NCI-H2227 (cell line): Measurements from ENCODE around the gene AKAP1.
A peak's percentile ranks its signal among the peaks of the same experiment; 100 is the strongest.

Experiments
- DNase-seq: peaks from one replicate; lab custom pipeline; 2025; ENCODE audit not compliant: unreplicated experiment; lab: John Stamatoyannopoulos, UW

The AKAP1 gene, protein sequence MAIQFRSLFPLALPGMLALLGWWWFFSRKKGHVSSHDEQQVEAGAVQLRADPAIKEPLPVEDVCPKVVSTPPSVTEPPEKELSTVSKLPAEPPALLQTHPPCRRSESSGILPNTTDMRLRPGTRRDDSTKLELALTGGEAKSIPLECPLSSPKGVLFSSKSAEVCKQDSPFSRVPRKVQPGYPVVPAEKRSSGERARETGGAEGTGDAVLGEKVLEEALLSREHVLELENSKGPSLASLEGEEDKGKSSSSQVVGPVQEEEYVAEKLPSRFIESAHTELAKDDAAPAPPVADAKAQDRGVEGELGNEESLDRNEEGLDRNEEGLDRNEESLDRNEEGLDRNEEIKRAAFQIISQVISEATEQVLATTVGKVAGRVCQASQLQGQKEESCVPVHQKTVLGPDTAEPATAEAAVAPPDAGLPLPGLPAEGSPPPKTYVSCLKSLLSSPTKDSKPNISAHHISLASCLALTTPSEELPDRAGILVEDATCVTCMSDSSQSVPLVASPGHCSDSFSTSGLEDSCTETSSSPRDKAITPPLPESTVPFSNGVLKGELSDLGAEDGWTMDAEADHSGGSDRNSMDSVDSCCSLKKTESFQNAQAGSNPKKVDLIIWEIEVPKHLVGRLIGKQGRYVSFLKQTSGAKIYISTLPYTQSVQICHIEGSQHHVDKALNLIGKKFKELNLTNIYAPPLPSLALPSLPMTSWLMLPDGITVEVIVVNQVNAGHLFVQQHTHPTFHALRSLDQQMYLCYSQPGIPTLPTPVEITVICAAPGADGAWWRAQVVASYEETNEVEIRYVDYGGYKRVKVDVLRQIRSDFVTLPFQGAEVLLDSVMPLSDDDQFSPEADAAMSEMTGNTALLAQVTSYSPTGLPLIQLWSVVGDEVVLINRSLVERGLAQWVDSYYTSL

GRCh38 chr17:57084802-57085447 lies at the start of gene AKAP1:
Gene AKAP1, plus strand, starts transcription at chr17:57085246. Its CDS starts 20,219 bp downstream, at chr17:57105465.
- peak; percentile 99 for DNase-seq

DNA sequence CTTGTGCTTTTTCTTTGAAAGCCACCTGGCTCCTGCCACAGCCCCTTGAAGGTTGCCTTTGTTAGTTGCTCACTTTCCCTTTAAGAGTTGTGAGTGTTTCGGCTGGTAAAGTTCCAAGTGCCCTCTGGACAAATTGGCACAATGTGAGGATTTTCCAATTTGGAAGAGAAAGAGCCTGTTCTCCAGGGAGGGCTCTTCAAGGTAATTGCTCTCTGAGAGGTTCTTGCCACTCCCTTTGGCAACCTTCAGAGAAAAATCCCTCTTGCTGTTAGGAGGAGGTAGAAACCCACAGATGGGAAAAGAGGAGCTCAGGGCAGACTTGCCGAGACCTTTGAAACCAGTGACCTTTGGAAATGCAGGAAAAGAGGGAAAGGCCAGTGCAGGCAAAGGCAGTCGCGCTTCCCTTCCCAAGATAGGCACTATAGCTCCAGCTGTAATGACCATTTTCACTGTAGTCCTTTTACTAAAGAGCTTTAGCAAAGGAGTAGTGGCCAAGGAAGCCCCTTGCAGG lies 49.0 kb upstream of the AKAP1 start:
- DNase-seq: peak; percentile 77

DNA sequence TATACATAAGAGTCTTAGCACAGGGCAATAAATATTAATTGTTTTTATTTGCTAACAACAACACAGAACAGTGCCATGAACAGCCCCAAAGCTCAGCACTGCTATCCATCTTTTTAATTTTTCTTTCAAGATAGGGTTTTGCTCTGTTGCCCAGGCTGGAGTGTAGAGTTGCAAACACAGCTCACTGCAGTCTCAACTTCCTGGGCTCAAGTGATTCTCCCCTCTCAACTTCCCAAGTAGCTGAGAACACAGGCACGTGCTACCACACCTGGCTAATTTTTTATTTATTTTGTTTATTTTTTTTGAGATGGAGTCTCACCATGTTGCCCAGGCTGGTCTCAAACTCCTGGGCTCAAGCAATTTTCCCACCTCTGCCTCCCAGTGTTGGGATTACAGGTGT lies 47.6 kb upstream of the AKAP1 start:
- no peak for DNase-seq

DNA sequence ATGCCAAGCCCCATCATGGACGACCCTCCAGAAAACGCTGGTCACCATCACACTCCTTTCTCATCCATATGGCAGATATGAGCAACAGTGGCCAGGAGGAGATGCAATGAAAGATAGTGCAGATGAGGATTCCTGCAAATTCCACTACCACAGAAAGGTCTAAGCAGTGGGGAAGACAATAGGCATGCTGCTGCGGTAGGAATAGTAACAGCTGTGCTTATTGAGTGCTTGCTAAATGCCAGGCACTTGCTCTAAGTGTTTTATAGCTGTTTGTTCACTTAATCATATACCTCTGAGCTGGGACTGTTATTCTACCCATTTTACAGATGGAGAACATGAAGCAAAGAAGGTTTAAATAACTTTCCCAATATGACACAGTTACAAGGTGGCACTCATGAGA lies 46.6 kb upstream of the AKAP1 start:
- no peak for DNase-seq

GRCh38 chr17:57040571-57040970 lies 44.5 kb upstream of the AKAP1 start:
- DNase-seq: no peak

DNA sequence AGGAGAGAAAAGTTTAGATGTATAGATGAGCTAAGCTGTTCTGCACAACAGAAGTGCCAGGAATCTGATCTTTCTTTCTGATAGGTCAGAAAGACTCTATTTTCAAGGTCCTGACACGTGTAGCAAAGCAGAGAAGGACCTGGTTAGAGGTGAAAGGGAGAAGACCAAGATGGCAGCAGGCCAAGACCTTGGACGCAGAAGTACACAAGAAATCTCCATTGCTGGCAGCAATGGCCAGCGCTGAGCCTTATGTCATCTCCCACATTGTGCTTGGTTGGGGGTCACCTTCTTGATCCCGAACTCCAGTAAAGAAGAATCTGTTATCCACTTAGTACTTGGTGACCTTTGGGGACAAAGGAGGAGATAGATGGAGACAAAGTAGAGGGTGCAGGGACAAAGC lies 41.8 kb upstream of the AKAP1 start:
- no peak for DNase-seq

- no peak for DNase-seq
Measured at GRCh38 chr17:57044976-57045867, 39.8 kb upstream of the AKAP1 start.

- no peak for DNase-seq
Measured at GRCh38 chr17:57045868-57046704, 39.0 kb upstream of the AKAP1 start.

- DNase-seq: no peak
Measured at GRCh38 chr17:57046749-57047148, 38.3 kb upstream of the AKAP1 start.

DNA sequence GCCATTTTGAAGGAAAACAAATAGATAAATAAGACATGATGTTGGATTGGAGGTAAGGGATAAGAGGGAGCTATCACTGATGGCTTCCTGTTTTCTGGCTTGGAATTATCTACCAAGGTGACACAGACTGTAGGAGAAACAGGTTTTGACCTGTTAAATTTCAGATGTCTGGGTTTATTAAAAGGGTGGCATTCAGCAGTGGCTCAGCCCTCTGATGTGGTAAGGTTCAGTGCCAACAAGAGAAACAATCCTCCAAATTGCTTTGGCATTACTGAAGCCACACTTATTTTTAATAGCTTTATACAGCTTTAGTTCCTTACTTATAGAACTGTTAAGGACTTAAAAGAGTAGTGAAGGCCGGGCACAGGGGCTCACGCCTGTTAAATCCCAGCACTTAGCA lies 37.0 kb upstream of the AKAP1 start:
- DNase-seq: no peak

GRCh38 chr17:57050306-57050705 lies 34.7 kb upstream of the AKAP1 start:
- no peak for DNase-seq

GRCh38 chr17:57051886-57052361 lies 33.1 kb upstream of the AKAP1 start:
- DNase-seq: no peak

- DNase-seq: no peak
Measured at GRCh38 chr17:57062865-57063264, 22.2 kb upstream of the AKAP1 start.

GRCh38 chr17:57067162-57067561 lies 17.9 kb upstream of the AKAP1 start:
- no peak for DNase-seq

DNA sequence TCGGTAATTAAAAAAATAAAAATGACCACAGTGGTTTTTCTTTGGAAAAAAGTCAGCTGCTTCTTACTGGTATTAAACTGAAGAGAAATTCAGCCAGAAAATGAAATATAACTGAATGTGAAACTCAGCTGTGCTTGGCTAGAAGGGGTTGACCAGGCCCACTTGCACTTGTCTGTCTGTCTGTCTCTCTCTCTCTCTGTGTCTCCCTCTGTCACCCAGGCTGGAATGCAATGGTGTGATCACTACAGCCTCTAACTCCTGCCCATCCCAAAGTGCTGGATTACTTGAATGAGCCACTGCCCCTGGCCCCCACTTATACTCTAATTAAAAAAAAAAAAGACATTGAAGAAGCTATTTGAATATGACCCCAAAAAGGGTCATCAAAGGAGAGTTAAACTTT lies 17.3 kb upstream of the AKAP1 start:
- no peak for DNase-seq

- peak; percentile 21 for DNase-seq
Measured at GRCh38 chr17:57068222-57068658, 16.8 kb upstream of the AKAP1 start.

GRCh38 chr17:57068707-57069106 lies 16.3 kb upstream of the AKAP1 start:
- DNase-seq: no peak

DNA sequence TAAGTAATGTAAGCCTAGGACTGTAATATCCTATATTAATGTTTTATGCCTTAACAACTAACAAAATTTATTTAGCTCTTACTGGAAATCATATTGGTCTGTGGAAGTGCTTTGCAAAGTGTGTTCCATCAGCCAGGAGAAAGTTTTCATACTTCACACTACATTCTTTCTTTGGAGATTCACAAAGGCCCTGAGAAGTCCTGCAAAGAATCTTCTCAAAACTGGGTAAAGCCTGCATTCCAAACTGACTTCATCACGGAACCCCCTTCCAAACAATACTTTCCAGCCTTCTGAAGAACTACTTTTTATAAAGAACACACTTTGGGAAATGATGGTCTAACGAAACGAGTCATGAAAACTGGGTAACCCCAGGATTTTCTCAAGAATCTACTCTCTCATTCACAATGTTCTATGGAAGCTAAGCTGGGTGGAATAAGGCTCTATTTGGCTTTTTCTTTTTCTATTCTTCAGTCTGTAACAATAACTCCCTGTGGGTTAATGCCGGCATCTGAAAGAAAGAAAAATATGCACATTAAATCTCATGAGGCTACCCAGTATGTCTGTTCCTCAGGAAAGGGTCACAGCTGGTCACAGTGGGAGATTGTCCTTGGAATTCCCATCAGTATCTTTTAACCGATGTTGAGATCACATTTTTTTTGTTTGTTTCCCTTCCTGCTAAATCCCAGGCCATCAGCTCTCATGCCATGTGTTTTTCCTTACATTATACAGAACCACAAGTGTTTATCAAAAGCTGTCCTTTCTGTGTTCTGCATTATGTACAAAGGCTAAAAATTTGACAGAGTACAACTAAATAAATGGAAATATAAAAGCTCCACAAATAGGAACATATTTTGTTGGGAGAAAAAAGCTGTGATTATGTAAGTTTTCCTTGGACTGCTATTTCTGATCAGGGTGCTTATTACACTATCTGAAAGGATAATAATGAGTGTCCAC lies 12.8 kb upstream of the AKAP1 start:
- DNase-seq: no peak
